ENCODE data around the gene HEBP2. TPM values are rescaled to one million over a fixed set of nuclear protein-coding genes. Genes with fewer than 3 reads are reported as not detected.
"Not testable (repeated sequence)": the region's sequence is repeated elsewhere in the genome, so short reads cannot be mapped to it uniquely, and the experiment has no call there.

HEBP2 gene
- total and polyA plus RNA-seq, 3 experiments from 2014 or later: 27.2 to 42.0 (median 27.5) TPM

- POLR2A ChIA-PET: no interaction called here
Measured at GRCh38 chr6:138422861-138423260, 18.8 kb downstream of the HEBP2 start.

GRCh38 chr6:138424004-138424904 lies 20.2 kb downstream of the HEBP2 start:
- H3K27ac ChIP-seq (ENCODE audit: low read depth, low read length): no peak overlapping the region
- H3K4me1 ChIP-seq (ENCODE audit: insufficient read depth, low read length): no peaks in the 10 kb centered on the region
- POLR2A ChIA-PET: no interaction called here
- H3K9me3 ChIP-seq (ENCODE audit: low read length): no peaks in the 10 kb centered on the region
- peaks cover 5 to 7% of the 10 kb centered on the region in 2 donors for H3K27me3 Mint-ChIP-seq
- H3K36me3 ChIP-seq (ENCODE audit: insufficient read depth, low read length): no peaks in the 10 kb centered on the region
- no peaks in the 10 kb centered on the region for H3K27me3 ChIP-seq (ENCODE audit: insufficient read depth, low read length, poor library complexity, severe bottlenecking)
- DNase-seq: no peak
- H3K4me3 ChIP-seq (ENCODE audit: low read length): no peak overlapping the region
- H3K4me3 Mint-ChIP-seq: peak overlapping the region in 1 of 7 donors; percentile 61
- no peaks in the 10 kb centered on the region for H3K9me3 Mint-ChIP-seq
- peaks cover 0 to 5% (median 1%) of the 10 kb centered on the region in 3 donors for H3K36me3 Mint-ChIP-seq
- H3K27ac Mint-ChIP-seq: no peak overlapping the region
- peaks cover 4 to 7% (median 6%) of the 10 kb centered on the region in 3 donors for H3K4me1 Mint-ChIP-seq
- CTCF ChIA-PET: interaction anchor here (1.5 to 7.4 kb wide), 4 partner anchors 11 to 93 kb away, joined by 4 to 87 read pairs (median 28); partner anchors contain the start of gene HEBP2

More at GRCh38 chr6:138422861-138423260, 18.8 kb downstream of the HEBP2 start:
- Mint-ChIP-seq H3K36me3 (peaks cover 9 to 17% (median 14%) of the 10 kb centered on the region in 3 donors), H3K27me3 (peaks cover 4 to 5% of the 10 kb centered on the region in 2 donors), H3K4me1 (peaks cover 4 to 6% (median 5%) of the 10 kb centered on the region in 3 donors), H3K27ac (peak overlapping the region in 1 of 8 donors; percentile 11), H3K4me3 (no peak overlapping the region), H3K9me3 (no peaks in the 10 kb centered on the region)
- no peak overlapping the region for H3K4me3 ChIP-seq (ENCODE audit: low read length)
- H3K9me3 ChIP-seq (ENCODE audit: low read length): no peaks in the 10 kb centered on the region
- CTCF ChIA-PET: interaction anchor here (1.2 kb wide), 1 partner anchor 95 kb away, joined by 4 read pairs; no protein-coding TSS in a partner anchor
- H3K36me3 ChIP-seq (ENCODE audit: insufficient read depth, low read length): no peaks in the 10 kb centered on the region
- no peaks in the 10 kb centered on the region for H3K4me1 ChIP-seq (ENCODE audit: insufficient read depth, low read length)
- no peak overlapping the region for H3K27ac ChIP-seq (ENCODE audit: low read depth, low read length)
- H3K27me3 ChIP-seq (ENCODE audit: insufficient read depth, low read length, poor library complexity, severe bottlenecking): no peaks in the 10 kb centered on the region
- no peak for DNase-seq

GRCh38 chr6:138425256-138425655 lies 21.2 kb downstream of the HEBP2 start:
- H3K9me3 ChIP-seq (ENCODE audit: low read length); H3K36me3 Mint-ChIP-seq; POLR2A ChIA-PET; H3K4me3 ChIP-seq (ENCODE audit: low read length); H3K36me3 ChIP-seq (ENCODE audit: insufficient read depth, low read length); H3K27ac ChIP-seq (ENCODE audit: low read depth, low read length); H3K4me1 Mint-ChIP-seq; H3K4me3 Mint-ChIP-seq; H3K4me1 ChIP-seq (ENCODE audit: insufficient read depth, low read length); H3K27me3 ChIP-seq (ENCODE audit: insufficient read depth, low read length, poor library complexity, severe bottlenecking); DNase-seq; H3K9me3 Mint-ChIP-seq: not testable (repeated sequence)
- peak overlapping the region in 1 of 8 donors; percentile 55 for H3K27ac Mint-ChIP-seq
- CTCF ChIA-PET: interaction anchor here (0.9 to 7.4 kb wide), 5 partner anchors 10 to 308 kb away, joined by 4 to 87 read pairs (median 9); partner anchors contain the start of gene HEBP2
- peaks cover 5 to 15% of the 10 kb centered on the region in 2 donors for H3K27me3 Mint-ChIP-seq

- H3K4me1 ChIP-seq (ENCODE audit: insufficient read depth, low read length): no peaks in the 10 kb centered on the region
- CTCF ChIA-PET: interaction anchor here (1.3 to 7.4 kb wide), 6 partner anchors 9 to 310 kb away, joined by 3 to 87 read pairs (median 13); no protein-coding TSS in a partner anchor
- no peaks in the 10 kb centered on the region for H3K36me3 Mint-ChIP-seq
- H3K27ac ChIP-seq (ENCODE audit: low read depth, low read length): no peak overlapping the region
- H3K9me3 Mint-ChIP-seq: no peaks in the 10 kb centered on the region
- POLR2A ChIA-PET: no interaction called here
- DNase-seq: no peak
- no peak overlapping the region for H3K27ac Mint-ChIP-seq
- no peak overlapping the region for H3K4me3 ChIP-seq (ENCODE audit: low read length)
- H3K27me3 ChIP-seq (ENCODE audit: insufficient read depth, low read length, poor library complexity, severe bottlenecking): no peaks in the 10 kb centered on the region
- no peaks in the 10 kb centered on the region for H3K9me3 ChIP-seq (ENCODE audit: low read length)
- no peaks in the 10 kb centered on the region for H3K36me3 ChIP-seq (ENCODE audit: insufficient read depth, low read length)
- peaks cover 5 to 26% of the 10 kb centered on the region in 2 donors for H3K27me3 Mint-ChIP-seq
- H3K4me1 Mint-ChIP-seq: peaks cover 4 to 9% (median 6%) of the 10 kb centered on the region in 3 donors
- H3K4me3 Mint-ChIP-seq: no peak overlapping the region
Measured at GRCh38 chr6:138426500-138427123, 22.6 kb downstream of the HEBP2 start.

GRCh38 chr6:138427701-138428100 lies 23.7 kb downstream of the HEBP2 start:
- POLR2A ChIA-PET: no interaction called here
- no peak overlapping the region for H3K4me3 Mint-ChIP-seq
- peaks cover 7 to 27% of the 10 kb centered on the region in 2 donors for H3K27me3 Mint-ChIP-seq
- H3K4me1 Mint-ChIP-seq: peaks cover 4 to 9% (median 6%) of the 10 kb centered on the region in 3 donors
- no peaks in the 10 kb centered on the region for H3K4me1 ChIP-seq (ENCODE audit: insufficient read depth, low read length)
- CTCF ChIA-PET: interaction anchor here (0.7 to 7.4 kb wide), 6 partner anchors 9 to 93 kb away, joined by 3 to 87 read pairs (median 10); no protein-coding TSS in a partner anchor
- H3K27me3 ChIP-seq (ENCODE audit: insufficient read depth, low read length, poor library complexity, severe bottlenecking): no peaks in the 10 kb centered on the region
- H3K36me3 ChIP-seq (ENCODE audit: insufficient read depth, low read length): no peaks in the 10 kb centered on the region
- DNase-seq: no peak
- no peak overlapping the region for H3K27ac ChIP-seq (ENCODE audit: low read depth, low read length)
- H3K36me3 Mint-ChIP-seq: no peaks in the 10 kb centered on the region
- no peaks in the 10 kb centered on the region for H3K9me3 Mint-ChIP-seq
- H3K27ac Mint-ChIP-seq: no peak overlapping the region
- no peaks in the 10 kb centered on the region for H3K9me3 ChIP-seq (ENCODE audit: low read length)
- H3K4me3 ChIP-seq (ENCODE audit: low read length): no peak overlapping the region

- no peaks in the 10 kb centered on the region for H3K27me3 ChIP-seq (ENCODE audit: insufficient read depth, low read length, poor library complexity, severe bottlenecking)
- no peaks in the 10 kb centered on the region for H3K9me3 Mint-ChIP-seq
- no peaks in the 10 kb centered on the region for H3K36me3 ChIP-seq (ENCODE audit: insufficient read depth, low read length)
- CTCF ChIA-PET: interaction anchor here (1.4 to 7.4 kb wide), 7 partner anchors 23 to 321 kb away, joined by 3 to 87 read pairs (median 10); partner anchors contain the start of gene HEBP2
- H3K27me3 Mint-ChIP-seq: peaks cover 7 to 27% of the 10 kb centered on the region in 2 donors
- DNase-seq: peak in 2 of 5 donors; percentile 24 to 50
- no peaks in the 10 kb centered on the region for H3K9me3 ChIP-seq (ENCODE audit: low read length)
- POLR2A ChIA-PET: no interaction called here
- H3K36me3 Mint-ChIP-seq: no peaks in the 10 kb centered on the region
- no peak overlapping the region for H3K27ac Mint-ChIP-seq
- no peak overlapping the region for H3K27ac ChIP-seq (ENCODE audit: low read depth, low read length)
- peaks cover 0 to 4% (median 0%) of the 10 kb centered on the region in 3 donors for H3K4me1 Mint-ChIP-seq
- H3K4me3 ChIP-seq (ENCODE audit: low read length): no peak overlapping the region
- H3K4me1 ChIP-seq (ENCODE audit: insufficient read depth, low read length): no peaks in the 10 kb centered on the region
- H3K4me3 Mint-ChIP-seq: no peak overlapping the region
Measured at GRCh38 chr6:138428944-138429598, 25.0 kb downstream of the HEBP2 start.

- no peaks in the 10 kb centered on the region for H3K4me1 ChIP-seq (ENCODE audit: insufficient read depth, low read length)
- ChIA-PET POLR2A (no interaction called here), CTCF (interaction anchor here (0.7 to 7.4 kb wide), 8 partner anchors 24 to 322 kb away, joined by 3 to 87 read pairs (median 7); partner anchors contain the start of gene HEBP2)
- H3K4me3 Mint-ChIP-seq: no peak overlapping the region
- H3K27me3 Mint-ChIP-seq: peaks cover 7 to 27% of the 10 kb centered on the region in 2 donors
- no peak overlapping the region for H3K27ac ChIP-seq (ENCODE audit: low read depth, low read length)
- no peak overlapping the region for H3K27ac Mint-ChIP-seq
- no peak for DNase-seq
- H3K27me3 ChIP-seq (ENCODE audit: insufficient read depth, low read length, poor library complexity, severe bottlenecking): no peaks in the 10 kb centered on the region
- no peaks in the 10 kb centered on the region for H3K36me3 Mint-ChIP-seq
- no peaks in the 10 kb centered on the region for H3K36me3 ChIP-seq (ENCODE audit: insufficient read depth, low read length)
- H3K9me3 Mint-ChIP-seq: no peaks in the 10 kb centered on the region
- H3K4me3 ChIP-seq (ENCODE audit: low read length): no peak overlapping the region
- H3K9me3 ChIP-seq (ENCODE audit: low read length): no peaks in the 10 kb centered on the region
- peaks cover 0 to 4% (median 0%) of the 10 kb centered on the region in 3 donors for H3K4me1 Mint-ChIP-seq
Measured at GRCh38 chr6:138429761-138430160, 25.7 kb downstream of the HEBP2 start.

All from CD8-positive, alpha-beta memory T cell (primary cell).